ENCODE measurements around the gene NEDD4.

GRCh38 chr15:55868707-55869106 lies 124.7 kb downstream of the NEDD4 start:
- TF ChIP-seq GATA2 (IDR thresholded peaks at IDR 0.05; ENCODE audit: low read depth, low read length) (no peak), GATA3 (IDR thresholded peaks at IDR 0.05; ENCODE audit: low read depth, low read length) (no peak)
